Peyer's patch (tissue), 4 donors: Measurements from ENCODE around the gene PIGR.

Experiments
- POLR2A ChIP-seq, 2 donors: fragments of 450-650 bp; IDR thresholded peaks; one replicate each; pipeline ENCODE4 v1.5.1; 2017; ENCODE audit warnings: antibody characterized with exemption in 2 of 2, mild to moderate bottlenecking in 2 of 2, moderate library complexity in 2 of 2
- TF ChIP-seq, protein P1 (sequence below), 6 experiments: fragments of 450-650 bp in 4 of 6; fragments of 200-600 bp in 2 of 6; sonication (generic) in 1 of 6; IDR thresholded peaks; one replicate each; pipeline ENCODE4 v1.5.1; 2017 to 2019; ENCODE audit warnings: antibody characterized with exemption in 6 of 6, mild to moderate bottlenecking in 3 of 6, moderate library complexity in 1 of 6

DNA sequence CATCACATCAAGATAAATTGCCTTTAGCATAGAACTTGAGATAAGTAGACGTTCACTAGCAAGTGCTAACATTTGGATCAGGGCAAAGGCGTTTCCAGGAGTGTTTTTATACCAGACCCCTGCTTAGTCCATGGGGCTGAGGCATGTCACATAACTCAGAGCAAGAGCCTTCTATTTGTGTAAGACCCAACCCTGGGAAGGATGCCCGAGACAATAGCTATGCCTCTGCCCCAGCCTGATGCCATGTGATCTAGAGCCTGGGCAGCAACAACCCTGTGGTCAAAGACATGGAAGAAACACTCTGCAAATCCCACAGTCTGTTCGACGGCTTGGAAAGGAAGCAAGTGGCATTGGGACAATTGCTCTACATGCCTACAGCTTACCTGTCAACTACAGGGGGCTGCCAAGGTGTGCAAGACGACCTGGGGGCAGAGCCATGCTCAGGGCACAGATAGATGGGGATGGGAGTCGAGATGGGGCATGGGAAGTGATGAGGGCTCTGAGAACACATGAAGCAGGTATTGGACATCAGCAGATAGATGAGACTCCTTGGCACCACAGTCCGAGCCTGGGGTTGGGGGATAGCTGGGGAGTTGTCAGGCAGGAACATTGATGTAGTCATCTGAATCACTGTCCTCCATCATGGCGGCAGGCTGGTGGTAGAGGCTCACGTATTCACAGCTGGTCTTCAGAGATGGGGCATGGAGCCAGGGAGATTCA is 41.7 kb downstream of the PIGR start:
- TF ChIP-seq, protein P1, sequence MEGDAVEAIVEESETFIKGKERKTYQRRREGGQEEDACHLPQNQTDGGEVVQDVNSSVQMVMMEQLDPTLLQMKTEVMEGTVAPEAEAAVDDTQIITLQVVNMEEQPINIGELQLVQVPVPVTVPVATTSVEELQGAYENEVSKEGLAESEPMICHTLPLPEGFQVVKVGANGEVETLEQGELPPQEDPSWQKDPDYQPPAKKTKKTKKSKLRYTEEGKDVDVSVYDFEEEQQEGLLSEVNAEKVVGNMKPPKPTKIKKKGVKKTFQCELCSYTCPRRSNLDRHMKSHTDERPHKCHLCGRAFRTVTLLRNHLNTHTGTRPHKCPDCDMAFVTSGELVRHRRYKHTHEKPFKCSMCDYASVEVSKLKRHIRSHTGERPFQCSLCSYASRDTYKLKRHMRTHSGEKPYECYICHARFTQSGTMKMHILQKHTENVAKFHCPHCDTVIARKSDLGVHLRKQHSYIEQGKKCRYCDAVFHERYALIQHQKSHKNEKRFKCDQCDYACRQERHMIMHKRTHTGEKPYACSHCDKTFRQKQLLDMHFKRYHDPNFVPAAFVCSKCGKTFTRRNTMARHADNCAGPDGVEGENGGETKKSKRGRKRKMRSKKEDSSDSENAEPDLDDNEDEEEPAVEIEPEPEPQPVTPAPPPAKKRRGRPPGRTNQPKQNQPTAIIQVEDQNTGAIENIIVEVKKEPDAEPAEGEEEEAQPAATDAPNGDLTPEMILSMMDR (IDR thresholded peaks at IDR 0.05), result no peak
- no peak for TF ChIP-seq POLR2A (IDR thresholded peaks at IDR 0.05)
